GM18858 (cell line): ENCODE data around the gene CIITA.

Source experiments
- ATAC-seq: cut with Tn5 transposase; IDR thresholded peaks from one replicate; pipeline ENCODE4 v1.9.1; 2021; ENCODE audit not compliant: unreplicated experiment

The CIITA gene

GRCh38 chr16:10979717-10980601 is 103.0 kb downstream of the CIITA start:
- ATAC-seq, result no peak

GRCh38 chr16:10980813-10981212 is 103.8 kb downstream of the CIITA start:
- ATAC-seq, result no peak

GRCh38 chr16:10981697-10982216 is 104.8 kb downstream of the CIITA start:
- peak; percentile 60 for ATAC-seq

DNA sequence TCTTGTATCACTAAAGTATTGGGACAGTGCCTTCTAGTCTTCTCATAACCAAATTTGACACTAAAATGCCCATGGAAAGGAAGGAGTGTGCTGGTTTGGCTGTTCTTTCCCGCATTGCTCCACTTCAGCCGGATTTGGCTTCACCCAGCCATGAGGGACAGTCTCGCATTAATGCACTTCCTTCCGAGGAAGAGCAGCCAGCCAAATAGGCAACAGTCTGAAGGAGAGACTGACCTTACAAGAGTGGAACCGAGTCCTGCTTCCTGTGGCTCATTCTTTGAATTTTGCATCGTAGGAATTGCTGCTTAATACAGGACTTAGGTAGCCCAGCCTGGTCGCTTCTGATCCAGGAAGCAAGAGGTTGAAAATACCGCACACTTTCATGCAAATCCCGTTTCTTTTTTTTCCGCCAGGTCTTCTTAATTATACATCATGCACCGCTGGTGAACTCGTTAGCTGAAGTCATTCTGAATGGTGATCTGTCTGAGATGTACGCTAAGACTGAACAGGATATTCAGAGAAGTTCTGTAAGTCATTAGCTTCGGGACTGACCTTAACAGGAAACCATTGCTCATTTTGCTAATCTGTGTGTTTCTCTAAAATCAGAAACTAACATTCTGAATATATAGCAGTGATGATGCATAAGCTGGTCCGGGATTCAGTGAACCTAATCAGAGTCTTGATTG is 105.6 kb downstream of the CIITA start:
- no peak for ATAC-seq

- ATAC-seq, result no peak
These were observed 106.2 kb downstream of the CIITA start for GRCh38 chr16:10983159-10983558.

GRCh38 chr16:10984509-10984908 is 107.5 kb downstream of the CIITA start:
- ATAC-seq, result no peak
